K562 (cell line): Measurements from ENCODE around the gene STAT4. TPM values are rescaled to one million over a fixed set of nuclear protein-coding genes. Genes with fewer than 3 reads are reported as not detected.

Source experiments
- ATAC-seq: fragments of 200-7000 bp; cut with Tn5 transposase; 3 replicates; pipeline ENCODE4 v1.9.1; 2020; ENCODE audit warnings: moderate library complexity
- BruUV-seq: library from RNA; stranded (reverse); fragments of 400-500 nt; replicated peaks from 2 replicates; lab custom pipeline; 2021; lab: Mats Ljungman, UMichigan
- CTCF ChIA-PET: fragments of 300-600 bp; formaldehyde crosslinking; extraction: SDS; loops from one replicate; lab custom pipeline; 2021; ENCODE audit warnings: low intra/inter-chr PET ratio; lab: Yijun Ruan, JAX
- POLR2A ChIA-PET: fragments of 300-600, 350-650 bp; sonication (Branson Sonifier 250); formaldehyde crosslinking; extraction: SDS; loops from one replicate; lab custom pipeline; 2021; ENCODE audit warnings: antibody characterized with exemption, inconsistent platforms; lab: Yijun Ruan, JAX
- DNase-seq, 4 experiments: peaks; one replicate each; pipeline versions ENCODE4 v3.0.0 to v3.0.0-alpha.2; 2011 to 2018; ENCODE audit warnings: low spot score in 3 of 4, mixed read lengths in 3 of 4; ENCODE audit errors: extremely low read depth in 1 of 4
- FAIRE-seq: peaks from 2 replicates; lab custom pipeline; 2011; peaks lifted over from hg19 to GRCh38; lab: Jason Lieb, UNC
- H2AFZ ChIP-seq: 2 replicates; pipeline ENCODE4 v1.6.0; 2011; ENCODE audit warnings: low read depth, low read length, control low read depth, inconsistent platforms
- H3K27ac ChIP-seq: fragments of 200-600 bp; 3 replicates; pipeline ENCODE4 v1.8.0; 2011; ENCODE audit warnings: low read depth, mild to moderate bottlenecking, control low read depth, inconsistent platforms, low read length, moderate library complexity, mixed read lengths; ENCODE audit errors: extremely low read depth
- H3K27me3 ChIP-seq, 2 experiments: fragments of 300-600 bp in 1 of 2; 2 replicates in 1 of 2; 3 replicates in 1 of 2; pipeline versions ENCODE4 v1.6.0 to v1.8.0; 2011; ENCODE audit warnings: inconsistent platforms in 2 of 2, low read length in 2 of 2, mild to moderate bottlenecking in 1 of 2, mixed read lengths in 1 of 2, moderate library complexity in 1 of 2; ENCODE audit not compliant: control insufficient read depth in 2 of 2, insufficient read depth in 2 of 2
- H3K36me3 ChIP-seq: fragments of 300-600 bp; 3 replicates; pipeline ENCODE4 v1.8.0; 2011; ENCODE audit warnings: mild to moderate bottlenecking, low read length, inconsistent platforms; ENCODE audit not compliant: control insufficient read depth, insufficient read depth
- H3K4me1 ChIP-seq, 2 experiments: fragments of 200-600 bp in 1 of 2; replicated peaks in 1 of 2; 2 replicates in 1 of 2; 3 replicates in 1 of 2; pipeline versions ENCODE4 v1.5.1 to v1.8.0; 2011; ENCODE audit warnings: inconsistent platforms in 2 of 2, low read length in 2 of 2, mild to moderate bottlenecking in 1 of 2, mixed read lengths in 1 of 2, moderate library complexity in 1 of 2; ENCODE audit not compliant: control insufficient read depth in 2 of 2, insufficient read depth in 2 of 2
- H3K4me2 ChIP-seq: 2 replicates; pipeline ENCODE4 v1.6.1; 2011; ENCODE audit warnings: low read length, control low read depth, inconsistent platforms, mixed read lengths; ENCODE audit not compliant: insufficient read depth
- H3K4me3 ChIP-seq: fragments of 200-600 bp; sonication (generic), shearing (Covaris generic); 2 replicates; pipeline ENCODE4 v1.5.1; 2016; ENCODE audit warnings: control low read depth, inconsistent platforms
- H3K79me2 ChIP-seq: fragments of 200-600 bp; 3 replicates; pipeline ENCODE4 v1.8.0; 2011; ENCODE audit warnings: low read length, inconsistent platforms; ENCODE audit not compliant: control insufficient read depth, insufficient read depth
- H3K9ac ChIP-seq, 2 experiments: 2 replicates each; pipeline versions ENCODE4 v1.6.0 to v1.6.1; 2011; ENCODE audit warnings: low read depth in 2 of 2, low read length in 2 of 2, control low read depth in 1 of 2, inconsistent platforms in 1 of 2, mild to moderate bottlenecking in 1 of 2, mixed read lengths in 1 of 2; ENCODE audit not compliant: insufficient read depth in 1 of 2
- H3K9me1 ChIP-seq: one replicate; pipeline ENCODE4 v1.6.0; 2011; ENCODE audit warnings: inconsistent platforms, mild to moderate bottlenecking, low read length, moderate library complexity; ENCODE audit not compliant: control insufficient read depth, insufficient read depth
- H3K9me3 ChIP-seq: replicated peaks from 2 replicates; pipeline ENCODE4 v1.5.1; 2011; ENCODE audit warnings: low read depth, low read length, inconsistent platforms; ENCODE audit not compliant: control insufficient read depth, insufficient read depth
- H4K20me1 ChIP-seq: replicated peaks from 2 replicates; pipeline ENCODE4 v1.6.1; 2011; ENCODE audit warnings: low read length, inconsistent platforms, mixed read lengths; ENCODE audit not compliant: control insufficient read depth, insufficient read depth
- ASH1L ChIP-seq: fragments of 450-650 bp; IDR thresholded peaks from 2 replicates; pipeline ENCODE4 v1.6.1; 2018; ENCODE audit warnings: borderline replicate concordance, mild to moderate bottlenecking, low read depth; ENCODE audit not compliant: partially characterized antibody
- BRD9 ChIP-seq: fragments of 450-650 bp; IDR thresholded peaks from 2 replicates; pipeline ENCODE4 v1.6.1; 2018; ENCODE audit warnings: low read depth; ENCODE audit not compliant: partially characterized antibody
- DEAF1 ChIP-seq: fragments of 450-650 bp; formaldehyde crosslinking; IDR thresholded peaks from 2 replicates; pipeline ENCODE4 v1.4.0; 2020; ENCODE audit warnings: mild to moderate bottlenecking, moderate library complexity
- HDAC6 ChIP-seq: IDR thresholded peaks from 2 replicates; pipeline ENCODE4 v1.6.1; 2012; ENCODE audit warnings: low read depth, mild to moderate bottlenecking, control low read depth, inconsistent platforms, low read length, moderate library complexity
- JUND ChIP-seq, 2 experiments: IDR thresholded peaks; 2 replicates in 1 of 2; 3 replicates in 1 of 2; pipeline ENCODE4 v1.6.1; 2011; ENCODE audit warnings: borderline replicate concordance in 2 of 2, low read depth in 2 of 2, low read length in 2 of 2, improper control_type of control experiment in 1 of 2, missing biosample characterization in 1 of 2, missing genetic modification characterization in 1 of 2, missing genetic modification reagents in 1 of 2
- NFE2L1 ChIP-seq: fragments of 450-650 bp; IDR thresholded peaks from 2 replicates; pipeline ENCODE4 v1.6.1; 2016; ENCODE audit warnings: missing genetic modification characterization, low read depth, mild to moderate bottlenecking, missing compliant biosample characterization, moderate library complexity, borderline replicate concordance
- SAP30 ChIP-seq: fragments of 200-600 bp; sonication (generic); IDR thresholded peaks from 2 replicates; pipeline ENCODE4 v1.6.1; 2012; ENCODE audit warnings: borderline replicate concordance, low read depth, mild to moderate bottlenecking, moderate library complexity, low read length, control low read depth, inconsistent platforms; ENCODE audit not compliant: insufficient read depth, poor library complexity, severe bottlenecking
- SNIP1 ChIP-seq: fragments of 450-650 bp; IDR thresholded peaks from 2 replicates; pipeline ENCODE4 v1.7.1; 2017; ENCODE audit warnings: low read depth, mild to moderate bottlenecking
- SPI1 ChIP-seq: IDR thresholded peaks from 2 replicates; pipeline ENCODE4 v1.6.1; 2011; ENCODE audit warnings: low read depth, low read length, control low read depth, borderline replicate concordance
- ZBTB7A ChIP-seq: IDR thresholded peaks from 2 replicates; pipeline ENCODE4 v1.6.1; 2011; ENCODE audit warnings: low read depth, mild to moderate bottlenecking, low read length, moderate library complexity, borderline replicate concordance; ENCODE audit not compliant: control insufficient read depth
- ZBTB8A ChIP-seq: fragments of 450-650 bp; IDR thresholded peaks from 2 replicates; pipeline ENCODE4 v1.6.1; 2018; ENCODE audit warnings: mild to moderate bottlenecking, moderate library complexity; ENCODE audit not compliant: partially characterized antibody
- ZNF140 ChIP-seq: fragments of 250-450 bp; sonication (Bioruptor Pico); IDR thresholded peaks from 2 replicates; pipeline ENCODE4 v1.8.0; 2021; ENCODE audit warnings: moderate library complexity, mild to moderate bottlenecking, inconsistent platforms
- ZNF239 ChIP-seq: fragments of 250-450 bp; sonication (Bioruptor Pico); IDR thresholded peaks from 2 replicates; pipeline ENCODE4 v1.4.0; 2020; ENCODE audit warnings: mild to moderate bottlenecking
- ZZZ3 ChIP-seq: fragments of 450-650 bp; IDR thresholded peaks from 2 replicates; pipeline ENCODE4 v1.6.1; 2016; ENCODE audit warnings: antibody characterized with exemption, mild to moderate bottlenecking, moderate library complexity
- WGBS: fragments of 100-300 bp; shearing (Covaris generic); methylation state at CpG from one replicate; pipeline ENCODE4 v1.1.6; 2016; ENCODE audit warnings: low coverage, mixed read lengths; ENCODE audit not compliant: insufficient coverage; ENCODE audit errors: missing lambda C conversion rate; 5-methylcytosine and 5-hydroxymethylcytosine counted together
- in situ Hi-C: fragments of 300-500 bp; cut with MboI; formaldehyde crosslinking; loops from 4 replicates; pipeline ENCODE4 v1.15.0; 2018; ENCODE audit warnings: inconsistent platforms, mixed read lengths
- intact Hi-C: fragments of 100-400 bp; cut with micrococcal nuclease; formaldehyde crosslinking; loops from 2 replicates; pipeline ENCODE4 v1.14.2; 2022
- polyA plus RNA-seq, 8 experiments: library from polyadenylated mRNA; depleted of rRNA in 4 of 8; stranded (reverse) in 5 of 8; unstranded in 3 of 8; fragments of >200 nt; fragmentation: Nextera tagmentation in 2 of 8; fragmentation: Illumina TruSeq in 1 of 8; extraction: Ambion mirVana in 2 of 8; extraction: Trizol in 1 of 8; gene quantifications; 2 replicates each; pipeline versions ENCODE4 v1.2.1 to v1.2.3, GENCODE V29; 2011 to 2014; ENCODE audit warnings: inconsistent platforms in 1 of 8, missing spikeins in 1 of 8
- total RNA-seq, 7 experiments: library from RNA; depleted of rRNA in 6 of 7; stranded (reverse); fragments of >200 nt in 6 of 7; fragmentation: Illumina TruSeq in 2 of 7; extraction: Trizol in 2 of 7; gene quantifications; 2 replicates each; pipeline versions ENCODE4 v1.2.1 to v1.2.3, GENCODE V29; 2011 to 2021; ENCODE audit warnings: low replicate concordance in 1 of 7

The STAT4 gene
- total and polyA plus RNA-seq, 9 of the 15 experiments (the other 6 are each of a cell fraction or from before 2014, with no cell fraction given) = 0.01 to 0.06 (median 0.03) TPM; not detected in 6

- BruUV-seq = no TSS peak
- no peak for TF ChIP-seq ZBTB8A
- TF ChIP-seq, all 486 proteins: peak for 0
- Histone ChIP-seq H3K27me3 (no peaks in the 10 kb centered on the region), H3K9me1 (no peaks in the 10 kb centered on the region), H3K36me3 (no peaks in the 10 kb centered on the region), H2AFZ (no peak overlapping the region), H4K20me1 (no peaks in the 10 kb centered on the region), H3K27ac (no peak overlapping the region), H3K79me2 (no peaks in the 10 kb centered on the region), H3K4me2 (no peak overlapping the region), H3K9ac (no peak overlapping the region), H3K9me3 (no peaks in the 10 kb centered on the region), H3K4me1 (no peaks in the 10 kb centered on the region), H3K4me3 (no peak overlapping the region)
- ChIA-PET CTCF (no interaction called here), POLR2A (no interaction called here)
- ATAC-seq (no peak), DNase-seq (no peak), FAIRE-seq (no peak)
- WGBS = 0% methylated on average over 1 of the region's 1 CpG
- intact Hi-C loops (no loop called here), in situ Hi-C loops (no loop called here)
These were observed 87.2 kb downstream of the STAT4 start for GRCh38 chr2:191063584-191063983.

GRCh38 chr2:191061381-191061980 is 89.3 kb downstream of the STAT4 start:
- DNase-seq (no peak), ATAC-seq (no peak), FAIRE-seq (no peak)
- Histone ChIP-seq H4K20me1 (no peaks in the 10 kb centered on the region), H3K9me1 (no peaks in the 10 kb centered on the region), H3K27me3 (no peaks in the 10 kb centered on the region), H2AFZ (no peak overlapping the region), H3K4me2 (no peak overlapping the region), H3K27ac (no peak overlapping the region), H3K4me1 (no peaks in the 10 kb centered on the region), H3K9me3 (no peaks in the 10 kb centered on the region), H3K9ac (no peak overlapping the region), H3K79me2 (no peaks in the 10 kb centered on the region), H3K4me3 (no peak overlapping the region), H3K36me3 (no peaks in the 10 kb centered on the region)
- intact Hi-C loops = no loop called here
- ChIA-PET POLR2A (interaction anchor here (1.0 to 2.0 kb wide), 2 partner anchors 10 to 11 kb away, joined by 4 to 6 read pairs; no protein-coding TSS in a partner anchor), CTCF (no interaction called here)
- in situ Hi-C loops = no loop called here
- no TSS peak for BruUV-seq
- WGBS = 0% methylated on average over 4 of the region's 4 CpGs
- TF ChIP-seq ZZZ3 (no peak), ASH1L (no peak), DEAF1 (no peak), SAP30 (no peak), JUND (IDR thresholded peaks at IDR 0.05; ENCODE audit: borderline replicate concordance, low read depth, low read length) (no peak), JUND (tag; IDR thresholded peaks at IDR 0.05; ENCODE audit: borderline replicate concordance, low read depth, low read length) (no peak), HDAC6 (no peak), ZBTB7A (no peak), ZNF239 (CRISPR knock-in tag) (no peak), BRD9 (no peak), SNIP1 (no peak), NFE2L1 (tag) (no peak), ZNF140 (CRISPR knock-in tag) (no peak), SPI1 (no peak)
